Fibroblast of lung (primary cell): ENCODE data around the gene WDR90.

Source experiments
- CTCF ChIP-seq, 2 donors: IDR thresholded peaks in 1 of 2; conservative IDR thresholded peaks in 1 of 2; 1 replicate in 1 of 2; 2 replicates in 1 of 2; pipeline ENCODE4 v1.5.1; 2011 to 2012; ENCODE audit warnings: low read length in 2 of 2, control low read depth in 1 of 2, inconsistent platforms in 1 of 2, low read depth in 1 of 2, mild to moderate bottlenecking in 1 of 2
- EZH2 ChIP-seq: IDR thresholded peaks from 2 replicates; pipeline ENCODE4 v1.5.1; 2012; ENCODE audit warnings: low read length, control low read depth, mild to moderate bottlenecking; ENCODE audit errors: missing control alignments

- no peak for TF ChIP-seq CTCF (conservative IDR thresholded peaks at IDR 0.05 in 1 of 2, IDR thresholded peaks at IDR 0.05 in 1 of 2; ENCODE audit: low read depth in 1 of 2, low read length in 2 of 2)
- no peak for TF ChIP-seq EZH2
These were observed 25.2 kb downstream of the WDR90 start for GRCh38 chr16:674214-674881.
